H1 (cell line): ENCODE results near the gene ABCG1. TPM values are rescaled to one million over a fixed set of nuclear protein-coding genes. Genes with fewer than 3 reads are reported as not detected.

Experiments
- CTCF ChIA-PET: fragments of 300-600 bp; sonication (Branson Sonifier 250); formaldehyde crosslinking; loops from one replicate; lab custom pipeline; 2021; ENCODE audit not compliant: partially characterized antibody; lab: Charles Lee
- POLR2A ChIA-PET: fragments of 300-600 bp; sonication (Branson Sonifier 250); formaldehyde crosslinking; loops from one replicate; lab custom pipeline; 2021; ENCODE audit warnings: inconsistent platforms; ENCODE audit not compliant: partially characterized antibody; lab: Charles Lee
- DNase-seq, 2 experiments: peaks; one replicate each; pipeline versions ENCODE4 v3.0.0 to v3.0.0-alpha.2; 2010 to 2022; ENCODE audit warnings: low spot score in 2 of 2, low read depth in 1 of 2, mixed read lengths in 1 of 2
- FAIRE-seq: peaks from 2 replicates; lab custom pipeline; 2011; peaks lifted over from hg19 to GRCh38; lab: Jason Lieb, UNC
- H2AFZ ChIP-seq: 2 replicates; pipeline ENCODE4 v1.8.1; 2012; ENCODE audit warnings: low read length, inconsistent platforms
- H2AK5ac ChIP-seq: 2 replicates; pipeline ENCODE4 v1.6.1; 2013; ENCODE audit warnings: low read depth, low read length
- H2BK120ac ChIP-seq: replicated peaks from 2 replicates; pipeline ENCODE3; 2013; ENCODE audit warnings: low read depth, low read length, inconsistent platforms
- H2BK12ac ChIP-seq: 2 replicates; pipeline ENCODE4 v1.6.1; 2013; ENCODE audit warnings: low read depth, low read length
- H2BK15ac ChIP-seq: 2 replicates; pipeline ENCODE4 v1.6.1; 2013; ENCODE audit warnings: low read length
- H2BK20ac ChIP-seq: 2 replicates; pipeline ENCODE4 v1.6.1; 2013; ENCODE audit warnings: low read length
- H2BK5ac ChIP-seq: 2 replicates; pipeline ENCODE4 v1.6.1; 2013; ENCODE audit warnings: low read depth, low read length
- H3K14ac ChIP-seq: 2 replicates; pipeline ENCODE4 v1.6.1; 2013; ENCODE audit warnings: inconsistent platforms; ENCODE audit not compliant: insufficient read length
- H3K18ac ChIP-seq: 2 replicates; pipeline ENCODE4 v1.6.1; 2013; ENCODE audit warnings: low read length; ENCODE audit errors: extremely low read depth
- H3K23ac ChIP-seq: 2 replicates; pipeline ENCODE4 v1.6.1; 2013; ENCODE audit warnings: inconsistent platforms; ENCODE audit not compliant: insufficient read length
- H3K23me2 ChIP-seq: 2 replicates; pipeline ENCODE4 v1.6.1; 2013; ENCODE audit warnings: low read depth, low read length
- H3K27ac ChIP-seq: 2 replicates; pipeline ENCODE4 v1.6.1; 2011; ENCODE audit warnings: low read depth, low read length, inconsistent platforms
- H3K27me3 ChIP-seq, 4 experiments: replicated peaks in 1 of 4; 1 replicate in 1 of 4; 2 replicates in 3 of 4; pipeline versions ENCODE4 v1.6.1 to v1.8.1; 2011 to 2013; ENCODE audit warnings: low read length in 3 of 4, mild to moderate bottlenecking in 3 of 4, inconsistent platforms in 2 of 4, mixed read lengths in 2 of 4, moderate library complexity in 1 of 4; ENCODE audit not compliant: control insufficient read depth in 3 of 4, insufficient read depth in 3 of 4; ENCODE audit errors: extremely low read depth in 1 of 4
- H3K36me3 ChIP-seq, 4 experiments: 2 replicates each; pipeline versions ENCODE4 v1.6.1 to v1.8.1; 2011 to 2013; ENCODE audit warnings: mild to moderate bottlenecking in 4 of 4, low read length in 3 of 4, moderate library complexity in 2 of 4, control low read depth in 1 of 4, inconsistent platforms in 1 of 4; ENCODE audit not compliant: insufficient read depth in 4 of 4, control insufficient read depth in 2 of 4
- H3K4ac ChIP-seq: replicated peaks from 2 replicates; pipeline ENCODE3; 2013; ENCODE audit warnings: low read length, low read depth, mixed read lengths, inconsistent platforms; ENCODE audit not compliant: insufficient read length
- H3K4me1 ChIP-seq, 4 experiments: replicated peaks in 1 of 4; 1 replicate in 1 of 4; 2 replicates in 3 of 4; pipeline versions ENCODE4 v1.6.1 to v1.8.1; 2011 to 2013; ENCODE audit warnings: low read length in 3 of 4, inconsistent platforms in 2 of 4, mixed read lengths in 1 of 4; ENCODE audit not compliant: insufficient read depth in 4 of 4, control insufficient read depth in 3 of 4
- H3K4me2 ChIP-seq, 2 experiments: 2 replicates each; pipeline versions ENCODE4 v1.6.1 to v1.8.1; 2011 to 2013; ENCODE audit warnings: low read depth in 2 of 2, low read length in 2 of 2, control low read depth in 1 of 2, inconsistent platforms in 1 of 2, mild to moderate bottlenecking in 1 of 2; ENCODE audit not compliant: insufficient read depth in 1 of 2
- H3K4me3 ChIP-seq, 4 experiments: fragments of 200-600, 300-600 bp in 1 of 4; sonication (generic), shearing (Covaris generic), sonication (Bioruptor Twin) in 1 of 4; 2 replicates each; pipeline versions ENCODE4 v1.5.1 to v1.8.1; 2011 to 2016; ENCODE audit warnings: low read length in 4 of 4, low read depth in 3 of 4, control low read depth in 2 of 4, inconsistent platforms in 2 of 4, mild to moderate bottlenecking in 2 of 4, mixed read lengths in 1 of 4, moderate library complexity in 1 of 4; ENCODE audit not compliant: insufficient read depth in 2 of 4; ENCODE audit errors: extremely low read depth in 1 of 4
- H3K56ac ChIP-seq: replicated peaks from 2 replicates; pipeline ENCODE3; 2013; ENCODE audit warnings: low read depth, mild to moderate bottlenecking, mixed read lengths, low read length, inconsistent platforms; ENCODE audit not compliant: insufficient read length
- H3K79me1 ChIP-seq: 2 replicates; pipeline ENCODE4 v1.6.1; 2013; ENCODE audit warnings: low read depth, low read length, control low read depth
- H3K79me2 ChIP-seq, 2 experiments: 2 replicates each; pipeline versions ENCODE4 v1.6.1 to v1.8.1; 2012 to 2013; ENCODE audit warnings: low read length in 2 of 2, mild to moderate bottlenecking in 2 of 2, inconsistent platforms in 1 of 2; ENCODE audit not compliant: insufficient read depth in 2 of 2, control insufficient read depth in 1 of 2
- H3K9ac ChIP-seq, 4 experiments: replicated peaks in 1 of 4; 1 replicate in 1 of 4; 2 replicates in 3 of 4; pipeline versions ENCODE4 v1.6.1 to v1.8.1; 2011 to 2013; ENCODE audit warnings: low read depth in 3 of 4, low read length in 3 of 4, control low read depth in 2 of 4, mild to moderate bottlenecking in 2 of 4, moderate library complexity in 2 of 4, inconsistent platforms in 1 of 4; ENCODE audit errors: extremely low read depth in 1 of 4
- H3K9me3 ChIP-seq, 2 experiments: 2 replicates each; pipeline versions ENCODE4 v1.6.1 to v1.8.1; 2012 to 2013; ENCODE audit warnings: mild to moderate bottlenecking in 2 of 2, moderate library complexity in 2 of 2, control low read depth in 1 of 2, inconsistent platforms in 1 of 2, low read depth in 1 of 2, low read length in 1 of 2, mixed read lengths in 1 of 2; ENCODE audit not compliant: insufficient read depth in 2 of 2
- H4K20me1 ChIP-seq, 2 experiments: replicated peaks in 1 of 2; 2 replicates each; pipeline versions ENCODE3 to v1.8.1; 2011 to 2013; ENCODE audit warnings: inconsistent platforms in 2 of 2, low read length in 2 of 2, mild to moderate bottlenecking in 1 of 2; ENCODE audit not compliant: insufficient read depth in 2 of 2, control insufficient read depth in 1 of 2
- H4K5ac ChIP-seq: 2 replicates; pipeline ENCODE4 v1.6.1; 2013; ENCODE audit warnings: low read length, low read depth, mixed read lengths, inconsistent platforms; ENCODE audit not compliant: insufficient read length
- H4K8ac ChIP-seq: 2 replicates; pipeline ENCODE4 v1.8.0; 2013; ENCODE audit warnings: mild to moderate bottlenecking, moderate library complexity, low read length, inconsistent platforms; ENCODE audit not compliant: insufficient read depth; ENCODE audit errors: extremely low read depth
- H4K91ac ChIP-seq: replicated peaks from 2 replicates; pipeline ENCODE3; 2013; ENCODE audit warnings: low read length, mixed read lengths, inconsistent platforms; ENCODE audit not compliant: insufficient read length
- ATF2 ChIP-seq: IDR thresholded peaks from 2 replicates; pipeline ENCODE4 v1.6.1; 2012; ENCODE audit warnings: low read length, inconsistent platforms
- BCL11A ChIP-seq, 2 experiments: IDR thresholded peaks; one replicate each; pipeline ENCODE4 v1.6.1; 2011; ENCODE audit warnings: low read depth in 2 of 2, low read length in 2 of 2, mild to moderate bottlenecking in 2 of 2
- CBX5 ChIP-seq: fragments of 300-800, 300-1000 bp; sonication (generic); IDR thresholded peaks from 2 replicates; pipeline ENCODE4 v1.7.1; 2016; ENCODE audit warnings: antibody characterized with exemption, low read length, low read depth
- NRF1 ChIP-seq: IDR thresholded peaks from 2 replicates; pipeline ENCODE4 v1.6.1; 2011; ENCODE audit warnings: mild to moderate bottlenecking, low read depth, low read length, improper control_type of control experiment
- RXRA ChIP-seq: IDR thresholded peaks from 2 replicates; pipeline ENCODE4 v1.6.1; 2011; ENCODE audit warnings: low read depth, mild to moderate bottlenecking, low read length, moderate library complexity; ENCODE audit not compliant: insufficient read depth
- SIN3A ChIP-seq, 2 experiments: IDR thresholded peaks in 1 of 2; conservative IDR thresholded peaks in 1 of 2; 2 replicates each; pipeline ENCODE4 v1.6.1; 2011 to 2012; ENCODE audit warnings: low read length in 2 of 2, improper control_type of control experiment in 1 of 2, low read depth in 1 of 2, mild to moderate bottlenecking in 1 of 2
- SP2 ChIP-seq: IDR thresholded peaks from 2 replicates; pipeline ENCODE4 v1.6.1; 2012; ENCODE audit warnings: mild to moderate bottlenecking, low read length, inconsistent platforms
- WGBS, 2 experiments: shearing (Covaris generic) in 1 of 2; methylation state at CpG; one replicate each; pipeline versions ENCODE4 v1.1.6 to v1.1.7; 2013 to 2015; ENCODE audit warnings: low lambda C conversion rate in 2 of 2, mixed read lengths in 2 of 2, inconsistent platforms in 1 of 2, low coverage in 1 of 2, missing lambda C conversion rate in 1 of 2; ENCODE audit not compliant: insufficient replicate concordance in 2 of 2, insufficient coverage in 1 of 2, insufficient read length in 1 of 2; ENCODE audit errors: extremely low coverage in 1 of 2, missing lambda C conversion rate in 1 of 2; 5-methylcytosine and 5-hydroxymethylcytosine counted together
- polyA plus RNA-seq, 7 experiments: library from polyadenylated mRNA; depleted of rRNA in 3 of 7; stranded (reverse) in 5 of 7; unstranded in 2 of 7; fragments of >200 nt in 5 of 7; fragments of 200-250 nt in 2 of 7; gene quantifications; 1 replicate in 5 of 7; 2 replicates in 1 of 7; 4 replicates in 1 of 7; pipeline versions ENCODE4 v1.2.1 to v1.2.3, GENCODE V29; 2011 to 2013; ENCODE audit warnings: missing spikeins in 2 of 7, mixed read lengths in 2 of 7
- total RNA-seq: library from RNA; stranded (reverse); fragmentation: NEBNext Ultra II Directional; extraction: Animal tissue kit (Norgen Biotek cat#: 25700); gene quantifications from 2 replicates; pipeline ENCODE4 v1.2.1, GENCODE V29; 2021

The ABCG1 gene
- total and polyA plus RNA-seq, 2 of the 8 experiments (the other 6 are each of a cell fraction or from before 2014, with no cell fraction given), result 2.1 to 4.0 TPM

- WGBS, 2 experiments, result 95% methylated on average over 6 of the region's 6 CpGs; no CpG with 5 or more reads in 1 of the 2 experiments
- no peak overlapping the region for H4K8ac ChIP-seq
- no peaks in the 10 kb centered on the region for H3K36me3 ChIP-seq
- no peak overlapping the region for H4K5ac ChIP-seq
- H2BK120ac ChIP-seq, result no peak overlapping the region
- FAIRE-seq, result no peak
- POLR2A ChIA-PET, result interaction anchor here (0.5 kb wide), 1 partner anchor 10 kb away, joined by 3 read pairs; no protein-coding TSS in a partner anchor
- H3K4me1 ChIP-seq, result no peaks in the 10 kb centered on the region
- H3K4ac ChIP-seq, result no peak overlapping the region
- H3K9ac ChIP-seq, result no peak overlapping the region
- H3K56ac ChIP-seq, result no peak overlapping the region
- H2BK12ac ChIP-seq, result no peak overlapping the region
- H3K18ac ChIP-seq, result no peak overlapping the region
- CTCF ChIA-PET, result interaction anchor here (0.8 to 1.6 kb wide), 4 partner anchors 42 to 98 kb away, joined by 3 to 4 read pairs (median 3); no protein-coding TSS in a partner anchor
- H3K23ac ChIP-seq, result no peak overlapping the region
- no peaks in the 10 kb centered on the region for H3K9me3 ChIP-seq
- H3K27me3 ChIP-seq, result peaks cover 0 to 3% (median 1%) of the 10 kb centered on the region in 4 experiments; a peak in 1 of 7 replicates
- no peak overlapping the region for H4K91ac ChIP-seq
- H3K79me2 ChIP-seq, result no peaks in the 10 kb centered on the region
- no peaks in the 10 kb centered on the region for H4K20me1 ChIP-seq
- no peak overlapping the region for H3K14ac ChIP-seq
- H2AFZ ChIP-seq, result no peak overlapping the region
- H3K27ac ChIP-seq, result no peak overlapping the region
- no peak overlapping the region for H2BK15ac ChIP-seq
- no peak overlapping the region for H3K4me2 ChIP-seq
- H2BK20ac ChIP-seq, result no peak overlapping the region
- no peaks in the 10 kb centered on the region for H3K23me2 ChIP-seq
- no peaks in the 10 kb centered on the region for H3K79me1 ChIP-seq
- H3K4me3 ChIP-seq, result no peak overlapping the region
- H2BK5ac ChIP-seq, result no peak overlapping the region
- TF ChIP-seq CBX5 (no peak), NRF1 (no peak), RXRA (no peak), ATF2 (no peak), SIN3A (conservative IDR thresholded peaks at IDR 0.05 in 1 of 2, IDR thresholded peaks at IDR 0.05 in 1 of 2; ENCODE audit: low read depth in 1 of 2, low read length in 2 of 2) (no peak), SP2 (no peak), BCL11A (IDR thresholded peaks at IDR 0.05; ENCODE audit: low read depth in 2 of 2, low read length in 2 of 2) (no peak)
- TF ChIP-seq, all 59 proteins: peak for 0
- H2AK5ac ChIP-seq, result no peak overlapping the region
- no peak for DNase-seq
Measured at GRCh38 chr21:42193721-42194120, 25.2 kb upstream of the ABCG1 start.
